ENCODE measurements around the gene ZBTB7B. TPM values are rescaled to one million over a fixed set of nuclear protein-coding genes. Genes with fewer than 3 reads are reported as not detected.

The ZBTB7B gene
- total RNA-seq, 1 experiment from 2014 or later, result 38.3 TPM

DNA sequence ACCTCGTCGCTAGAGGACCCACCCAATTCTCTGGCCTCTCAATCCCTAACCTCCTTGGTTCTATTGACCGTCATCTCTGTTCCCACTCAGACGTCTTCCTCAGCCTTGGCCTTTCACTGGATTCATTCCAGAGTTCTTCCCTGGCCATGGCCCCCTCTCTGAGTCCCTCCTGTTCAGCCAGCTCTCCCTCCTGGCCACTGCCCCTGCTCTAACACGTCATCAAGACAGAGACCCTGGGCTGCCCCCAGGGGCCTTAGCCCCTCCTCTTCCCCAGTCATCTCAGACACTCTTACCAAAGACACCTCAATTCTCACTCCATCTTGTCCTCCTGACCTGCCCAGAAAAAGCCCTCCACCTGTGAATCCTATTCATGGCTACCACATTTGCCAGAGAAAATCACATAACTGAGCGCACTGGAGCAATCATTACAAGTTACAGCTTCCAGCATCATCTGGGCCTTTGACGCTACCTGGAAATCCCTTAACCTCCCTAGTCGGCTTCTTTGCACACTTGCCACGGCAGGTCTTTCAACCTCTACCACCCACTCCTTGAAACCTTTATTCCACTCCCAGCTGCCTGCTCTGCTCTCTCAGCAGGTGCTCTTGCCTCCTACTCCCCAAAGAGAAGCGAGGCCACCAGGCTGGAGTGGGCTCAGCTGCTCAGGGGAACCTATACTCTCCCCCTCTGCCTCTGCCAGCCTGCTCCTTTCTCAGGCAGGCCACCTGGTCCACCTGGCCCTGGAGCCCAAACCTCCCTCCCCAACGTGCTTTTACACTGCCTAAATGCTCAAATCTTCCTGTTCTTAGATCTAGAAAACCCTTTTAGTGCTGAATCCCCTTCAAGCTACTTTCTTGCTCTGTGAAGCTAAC is 17.0 kb downstream of the ZBTB7B start:
- H3K27ac Mint-ChIP-seq, result peak overlapping the region in 2 of 3 experiments; percentile 5 to 44; a peak in 3 of 7 replicates
- Histone ChIP-seq H3K56ac (ENCODE audit: insufficient read length, low read depth, low read length) (no peak overlapping the region), H3K14ac (ENCODE audit: insufficient read depth, low read length) (no peak overlapping the region; the same call in 1 of the 2 replicates), H2AK5ac (ENCODE audit: insufficient read length, low read length) (no peak overlapping the region), H2AFZ (ENCODE audit: low read length) (no peak overlapping the region), H3K23ac (ENCODE audit: insufficient read length, low read depth, low read length) (no peak overlapping the region), H3K4me1 (ENCODE audit: insufficient read depth, low read length) (no peaks in the 10 kb centered on the region; the same call in 1 of the 2 replicates), H2BK12ac (ENCODE audit: insufficient read length, low read depth, low read length) (no peak overlapping the region), H3K4me2 (ENCODE audit: insufficient read depth, insufficient read length, low read length) (no peak overlapping the region), H3K9me3 (ENCODE audit: control insufficient read depth, low read depth, low read length) (no peaks in the 10 kb centered on the region), H3K4ac (ENCODE audit: low read depth, low read length) (no peak overlapping the region), H3K9ac (ENCODE audit: extremely low read depth, insufficient read length, low read length) (no peak overlapping the region), H4K5ac (ENCODE audit: insufficient read length, low read depth, low read length) (no peak overlapping the region), H3K79me2 (ENCODE audit: insufficient read depth, low read length) (no peaks in the 10 kb centered on the region), H2BK20ac (ENCODE audit: low read depth, low read length, poor library complexity, severe bottlenecking) (no peak overlapping the region), H3T11ph (ENCODE audit: low read length) (no peak overlapping the region), H4K91ac (ENCODE audit: insufficient read length, low read depth, low read length) (no peak overlapping the region), H3K18ac (ENCODE audit: insufficient read length, low read depth, low read length) (no peak overlapping the region), H3K79me1 (ENCODE audit: insufficient read depth, low read depth, low read length, poor library complexity, severe bottlenecking) (no peaks in the 10 kb centered on the region), H3K27ac (ENCODE audit: insufficient read length, low read depth, low read length) (no peak overlapping the region), H4K20me1 (ENCODE audit: control insufficient read depth, insufficient read depth, insufficient read length) (no peaks in the 10 kb centered on the region), H3K23me2 (ENCODE audit: insufficient read length, low read depth, low read length, poor library complexity, severe bottlenecking) (no peaks in the 10 kb centered on the region), H2BK5ac (ENCODE audit: insufficient read length, low read length) (no peak overlapping the region), H2BK120ac (ENCODE audit: low read depth, low read length, poor library complexity, severe bottlenecking) (no peak overlapping the region), H2BK15ac (ENCODE audit: low read depth, low read length) (no peak overlapping the region), H4K8ac (replicated peaks; ENCODE audit: insufficient read length, low read depth, low read length) (no peak overlapping the region), H3K27me3 (ENCODE audit: insufficient read depth, low read length) (no peaks in the 10 kb centered on the region)
- no CpG with 5 or more reads among the region's 11 CpGs for WGBS (ENCODE audit: extremely low coverage, insufficient read length, low lambda C conversion rate)
- H3K27me3 Mint-ChIP-seq (ENCODE audit: low read depth), result peaks cover 9% of the 10 kb centered on the region
- TF ChIP-seq, protein P1, sequence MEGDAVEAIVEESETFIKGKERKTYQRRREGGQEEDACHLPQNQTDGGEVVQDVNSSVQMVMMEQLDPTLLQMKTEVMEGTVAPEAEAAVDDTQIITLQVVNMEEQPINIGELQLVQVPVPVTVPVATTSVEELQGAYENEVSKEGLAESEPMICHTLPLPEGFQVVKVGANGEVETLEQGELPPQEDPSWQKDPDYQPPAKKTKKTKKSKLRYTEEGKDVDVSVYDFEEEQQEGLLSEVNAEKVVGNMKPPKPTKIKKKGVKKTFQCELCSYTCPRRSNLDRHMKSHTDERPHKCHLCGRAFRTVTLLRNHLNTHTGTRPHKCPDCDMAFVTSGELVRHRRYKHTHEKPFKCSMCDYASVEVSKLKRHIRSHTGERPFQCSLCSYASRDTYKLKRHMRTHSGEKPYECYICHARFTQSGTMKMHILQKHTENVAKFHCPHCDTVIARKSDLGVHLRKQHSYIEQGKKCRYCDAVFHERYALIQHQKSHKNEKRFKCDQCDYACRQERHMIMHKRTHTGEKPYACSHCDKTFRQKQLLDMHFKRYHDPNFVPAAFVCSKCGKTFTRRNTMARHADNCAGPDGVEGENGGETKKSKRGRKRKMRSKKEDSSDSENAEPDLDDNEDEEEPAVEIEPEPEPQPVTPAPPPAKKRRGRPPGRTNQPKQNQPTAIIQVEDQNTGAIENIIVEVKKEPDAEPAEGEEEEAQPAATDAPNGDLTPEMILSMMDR (conservative IDR thresholded peaks at IDR 0.05), result no peak
- no peak for DNase-seq
- peaks cover 4 to 24% (median 18%) of the 10 kb centered on the region in 3 experiments; a peak in 6 of 7 replicates for H3K36me3 Mint-ChIP-seq (ENCODE audit: insufficient read depth in 1 of 3, low read depth in 3 of 3)
- H3K4me1 Mint-ChIP-seq, result peaks cover 27 to 48% of the 10 kb centered on the region in 2 experiments
- H3K9me3 Mint-ChIP-seq, result no peaks in the 10 kb centered on the region
- no peak overlapping the region; a peak in 1 of 5 replicates for H3K4me3 Mint-ChIP-seq
